HG03571 (cell line): ENCODE results near the gene CYB5R4.
A peak's percentile ranks its signal among the peaks of the same experiment; 100 is the strongest.
"Not testable (repeated sequence)": the region's sequence is repeated elsewhere in the genome, so short reads cannot be mapped to it uniquely, and the experiment has no call there.

Experiments used
- ATAC-seq: cut with Tn5 transposase; IDR thresholded peaks from one replicate; pipeline ENCODE4 v1.9.1; 2021; ENCODE audit not compliant: unreplicated experiment

CYB5R4 gene

DNA sequence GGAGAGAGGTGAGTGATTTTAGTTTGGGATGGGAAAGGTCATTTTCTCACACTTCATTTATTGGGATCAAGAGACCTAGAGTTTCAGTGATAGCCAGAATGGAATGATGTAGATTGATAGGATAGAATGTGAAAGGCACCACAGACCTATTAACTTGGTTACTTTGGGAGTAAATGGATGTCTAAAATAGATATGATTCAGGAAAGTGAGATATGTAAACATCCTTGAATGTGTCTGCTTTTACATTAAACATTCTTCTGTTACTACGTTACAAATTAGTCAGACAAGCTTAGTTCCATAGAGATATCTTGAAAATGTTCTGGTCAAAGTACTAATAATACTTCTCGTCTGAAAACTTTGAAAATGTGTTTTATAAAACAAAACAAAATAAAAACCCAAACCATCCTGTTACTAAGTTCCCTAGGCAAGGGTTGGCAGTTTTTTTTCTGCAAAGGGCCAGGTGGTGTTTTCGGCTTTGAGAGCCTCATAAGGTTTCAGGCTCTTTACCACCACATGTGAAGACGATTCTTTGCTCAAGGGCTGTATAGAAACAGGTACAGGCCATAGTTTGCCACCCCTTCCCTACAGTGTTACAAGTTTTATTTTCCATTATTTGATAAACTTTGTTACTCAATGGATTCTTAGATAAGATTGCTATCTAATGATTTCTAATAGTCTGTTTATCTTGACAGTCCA lies 3.4 kb downstream of the CYB5R4 start:
- ATAC-seq: no peak

DNA sequence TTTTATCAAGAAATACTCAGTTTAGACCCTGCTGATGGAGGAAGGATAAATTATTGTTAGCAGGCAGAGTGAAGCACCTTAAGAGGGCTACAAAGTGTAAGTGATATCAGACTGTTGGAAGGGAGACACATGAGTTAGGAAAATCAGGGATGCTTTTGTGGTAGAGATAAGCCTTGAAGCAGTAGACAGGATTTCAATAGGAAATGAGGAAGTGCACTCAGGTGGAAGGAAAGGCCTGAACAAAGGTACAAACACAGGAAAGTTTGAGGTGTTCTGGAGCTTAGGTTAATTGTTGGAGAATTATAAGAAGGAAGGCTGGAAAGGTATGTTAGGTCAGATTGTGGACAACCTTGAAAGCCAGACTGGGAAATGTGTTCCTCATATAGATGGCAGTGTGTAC lies 7.6 kb downstream of the CYB5R4 start:
- no peak for ATAC-seq

DNA sequence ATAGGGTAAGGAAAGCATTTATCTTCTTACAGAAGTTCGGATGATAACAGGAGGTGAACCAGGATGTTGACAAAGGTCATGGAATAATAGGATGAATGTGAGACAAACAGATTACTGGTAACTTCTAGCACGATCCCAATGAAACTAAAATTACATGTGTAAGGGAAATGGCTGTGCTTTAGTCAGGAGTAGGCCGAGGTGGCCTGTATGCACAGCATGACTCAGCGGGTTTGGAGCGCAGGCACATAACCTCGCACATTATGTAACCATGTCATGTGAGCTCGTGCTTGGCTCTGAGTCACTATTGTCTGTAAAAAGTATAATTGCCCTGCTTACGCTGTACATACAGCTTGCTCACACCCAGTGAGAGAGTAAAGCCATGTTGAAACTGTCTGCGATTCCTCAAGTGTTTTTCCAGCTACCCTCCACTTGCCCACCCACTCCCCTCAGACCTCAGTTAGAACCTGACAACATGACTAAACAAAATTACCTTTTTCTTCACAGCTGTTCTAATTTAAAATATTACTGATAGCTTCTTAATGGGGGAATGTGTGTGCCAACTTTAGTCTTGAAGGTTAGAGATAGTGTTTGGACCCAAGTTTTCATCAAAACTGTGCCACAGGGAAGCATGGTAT lies 8.2 kb downstream of the CYB5R4 start:
- no peak for ATAC-seq

DNA sequence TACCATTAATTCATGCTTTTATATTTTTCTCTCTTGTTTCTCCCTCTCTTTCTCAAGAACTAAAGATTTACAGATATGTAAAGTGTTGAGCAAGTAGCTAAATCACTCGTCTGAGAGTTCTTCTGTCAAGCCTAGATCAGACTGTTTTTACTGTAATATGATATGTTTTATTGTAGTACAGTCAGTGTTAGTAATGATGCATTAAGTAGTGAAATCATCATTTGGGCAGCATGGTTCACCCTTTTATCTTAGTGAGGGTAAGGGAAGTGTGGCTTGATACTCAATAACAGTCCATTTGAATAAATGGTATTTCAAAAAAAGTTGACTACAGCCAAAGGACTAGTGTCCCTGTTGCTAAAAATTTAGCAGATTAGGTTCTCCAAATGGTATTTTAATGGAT lies 9.2 kb downstream of the CYB5R4 start:
- ATAC-seq: no peak

DNA sequence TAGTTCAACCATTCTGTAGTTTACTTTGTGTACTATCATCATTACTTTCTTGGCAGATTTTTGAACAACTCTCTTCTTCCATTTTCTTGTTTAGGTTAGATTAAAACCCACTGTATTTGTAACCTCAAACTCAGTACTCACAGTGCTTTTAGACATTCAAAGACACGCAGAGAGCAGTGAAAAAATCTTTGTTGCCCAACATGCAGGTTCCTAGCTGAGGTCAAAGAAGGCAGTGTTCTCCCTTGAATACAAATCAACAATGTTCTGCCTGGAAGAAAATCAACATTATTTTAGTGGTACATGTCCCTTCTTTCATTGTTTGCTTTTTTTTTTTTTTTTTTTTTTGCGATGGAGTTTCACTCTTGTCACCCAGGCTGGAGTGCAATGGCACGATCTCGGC lies 11.2 kb downstream of the CYB5R4 start:
- no peak for ATAC-seq

DNA sequence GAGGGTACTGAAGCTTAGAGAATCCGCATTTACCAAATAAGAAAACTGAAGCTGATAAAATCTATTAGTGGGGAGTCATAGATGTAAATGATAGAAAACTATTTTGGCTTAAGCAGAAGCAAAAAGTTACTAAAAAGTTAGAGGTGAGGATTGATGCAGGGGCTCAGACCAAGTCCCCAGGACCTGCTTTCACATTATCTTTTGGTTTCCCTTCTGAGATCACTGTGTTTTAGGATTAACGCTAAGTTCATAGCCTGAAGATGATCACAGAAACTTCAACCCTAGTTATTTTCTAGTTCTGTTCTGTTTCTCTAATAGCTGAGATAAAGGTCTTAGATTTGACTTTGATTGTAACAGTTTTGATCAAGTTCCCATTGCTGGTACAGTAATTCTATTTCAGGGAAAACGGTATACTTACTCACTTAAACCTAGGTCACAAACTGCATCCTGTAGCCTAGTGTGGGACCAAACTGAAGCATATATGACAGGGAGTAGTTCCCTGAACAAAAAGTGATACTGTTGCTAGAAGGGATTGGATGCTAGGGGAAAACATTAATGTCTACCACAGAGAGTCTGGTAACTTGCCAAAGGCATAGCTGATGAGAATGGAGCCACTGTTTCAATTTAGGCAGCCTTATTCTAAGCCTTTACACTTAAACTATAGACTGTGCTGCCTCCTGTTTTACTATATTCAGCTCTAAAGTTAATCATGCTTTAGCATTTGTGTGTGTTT lies 13.1 kb downstream of the CYB5R4 start:
- ATAC-seq: no peak

DNA sequence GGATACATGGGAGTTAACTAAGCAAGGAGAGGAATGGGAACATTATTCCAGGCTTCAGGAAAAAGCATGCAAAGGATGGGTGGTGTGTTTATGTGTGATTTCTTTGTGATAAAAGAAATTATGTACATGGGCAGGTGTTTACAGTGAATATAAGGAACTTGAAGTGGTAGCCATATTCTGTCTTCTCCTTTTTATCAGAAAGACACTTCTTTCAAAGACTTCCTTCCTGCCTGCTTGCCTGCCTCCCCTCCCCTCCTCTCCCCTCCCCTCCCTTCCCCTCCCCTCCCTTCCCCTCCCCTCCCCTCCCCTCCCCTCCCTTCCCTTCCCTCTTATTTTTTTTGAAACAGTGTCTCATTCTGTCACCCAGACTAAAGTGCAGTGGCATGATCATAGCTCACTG lies 14.4 kb downstream of the CYB5R4 start:
- no peak for ATAC-seq

DNA sequence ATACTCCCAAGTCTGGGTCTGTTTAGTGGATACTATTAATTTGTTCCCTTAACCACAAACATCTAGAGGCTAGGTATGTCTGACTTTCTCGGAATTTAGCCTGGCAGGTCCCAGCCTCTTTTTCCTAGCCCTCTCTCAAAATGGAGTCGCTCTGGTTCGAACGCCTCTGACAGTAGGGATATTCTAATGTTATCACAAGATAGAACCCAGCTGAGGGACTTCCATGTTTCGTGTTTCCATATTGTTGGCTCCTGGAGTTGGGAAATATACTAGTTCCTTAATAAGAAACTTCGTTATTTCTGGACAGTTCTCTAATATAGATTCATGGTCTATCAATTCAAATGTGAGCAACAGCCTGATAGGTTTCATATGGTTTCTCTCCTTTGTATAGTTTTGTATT lies 16.4 kb downstream of the CYB5R4 start:
- no peak for ATAC-seq

DNA sequence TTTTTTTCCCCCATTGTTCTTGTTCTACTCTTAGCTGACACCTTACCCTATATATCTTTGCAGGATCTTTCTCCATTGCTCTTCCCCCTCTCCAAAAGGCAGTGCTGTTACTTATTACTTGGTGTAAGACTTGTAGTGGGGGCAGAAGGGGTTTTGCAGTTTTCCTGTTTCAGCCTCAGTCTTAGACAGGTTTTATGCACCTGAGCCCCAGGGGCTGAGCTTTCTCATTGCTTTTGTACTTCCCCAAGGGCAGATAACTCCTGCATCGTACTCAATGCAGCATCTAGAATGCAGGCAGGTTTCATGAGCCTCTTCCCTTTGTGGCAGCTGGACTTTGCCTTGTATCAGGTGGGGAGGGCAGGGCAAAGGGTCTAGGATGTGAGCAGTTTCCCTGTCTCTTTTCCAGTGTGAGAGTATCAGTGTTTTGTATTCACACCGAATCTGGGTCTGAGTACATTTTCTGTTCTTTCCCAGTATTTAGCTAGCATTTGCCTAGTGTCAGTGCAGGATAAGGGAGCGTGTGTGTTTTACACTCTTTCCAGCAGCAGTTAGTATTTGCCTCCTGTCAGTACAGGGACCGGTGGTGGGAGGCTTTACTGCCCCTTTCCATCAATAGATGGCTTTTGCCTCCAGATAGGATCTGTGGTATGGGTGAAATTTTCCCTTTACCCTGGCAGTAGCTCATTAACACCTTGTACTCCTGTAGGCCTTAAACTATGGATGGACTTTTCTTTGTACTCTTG lies 19.6 kb downstream of the CYB5R4 start:
- no peak for ATAC-seq

DNA sequence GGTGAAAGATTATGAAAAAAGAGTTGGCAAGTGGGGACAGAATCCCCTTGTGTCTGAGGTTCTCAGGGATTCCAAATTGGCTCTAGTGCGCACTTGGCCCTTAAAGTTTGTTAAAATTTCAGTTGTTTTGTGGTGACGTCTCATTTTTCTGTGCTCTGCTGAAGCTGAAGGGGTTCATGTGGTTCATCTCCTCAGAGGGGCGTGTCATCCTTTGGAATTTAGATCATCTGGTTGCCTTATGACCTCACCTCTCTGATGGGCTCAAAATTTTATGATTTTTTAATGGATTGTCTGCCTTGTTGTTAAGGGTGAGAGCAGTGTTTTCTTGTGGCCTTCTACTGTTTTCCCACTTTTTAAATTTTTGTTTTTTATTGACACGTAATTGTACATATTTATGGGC lies 20.3 kb downstream of the CYB5R4 start:
- ATAC-seq: no peak

DNA sequence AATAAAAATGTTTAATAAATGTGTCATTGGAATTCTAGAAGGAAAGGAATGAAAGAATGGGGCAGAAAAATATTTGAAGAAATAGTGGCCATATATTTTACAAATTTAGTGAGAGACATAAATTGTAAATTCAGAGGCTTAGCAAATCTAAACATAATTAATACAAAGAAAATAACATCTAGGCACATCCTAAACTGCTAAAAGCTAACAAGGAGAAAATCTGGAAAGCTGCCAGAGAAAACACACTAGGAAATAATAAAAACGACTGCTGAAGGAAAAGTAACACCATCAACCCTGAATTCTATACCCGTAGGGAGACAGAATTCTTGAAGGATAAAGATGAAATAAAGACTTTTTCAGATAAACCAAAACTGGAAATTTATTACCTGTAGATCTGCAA lies 23.8 kb downstream of the CYB5R4 start:
- no peak for ATAC-seq

DNA sequence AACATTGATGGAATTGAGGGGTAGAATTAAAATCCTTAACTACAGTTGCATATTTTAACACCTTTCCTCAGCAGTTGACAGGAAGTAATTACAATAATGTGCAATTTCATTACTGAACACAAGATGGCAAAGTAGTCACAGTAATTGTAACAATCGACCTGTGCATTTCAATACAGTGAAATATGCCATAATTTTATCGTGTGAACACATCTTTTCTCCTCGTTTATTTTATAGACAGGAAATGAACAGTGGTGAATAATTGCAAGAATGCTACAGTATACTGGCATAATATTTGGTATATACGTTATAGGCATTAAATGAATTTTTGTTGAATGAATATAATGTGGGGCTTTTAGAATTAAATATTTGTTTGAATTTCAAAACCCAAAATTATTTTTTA lies 25.0 kb downstream of the CYB5R4 start:
- ATAC-seq: peak; percentile 77

DNA sequence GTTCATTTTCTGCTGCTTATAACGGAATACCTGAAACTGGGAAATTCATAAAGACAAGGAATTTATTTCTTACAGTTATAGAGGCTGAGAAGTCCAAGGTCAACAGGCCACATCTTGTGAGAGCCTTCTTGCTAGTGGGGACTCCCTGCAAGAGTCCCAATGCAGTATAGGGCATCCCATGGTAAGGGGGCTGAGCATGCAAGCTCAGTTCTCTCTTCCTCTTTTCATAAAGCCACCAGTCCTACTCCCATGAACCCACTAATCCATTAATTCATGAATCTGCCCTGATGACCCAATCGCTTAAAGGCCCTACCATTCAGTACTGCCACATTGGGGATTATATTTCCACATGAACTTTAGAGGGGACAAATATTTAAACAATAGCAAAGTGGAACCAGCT lies 26.5 kb downstream of the CYB5R4 start:
- ATAC-seq: no peak

DNA sequence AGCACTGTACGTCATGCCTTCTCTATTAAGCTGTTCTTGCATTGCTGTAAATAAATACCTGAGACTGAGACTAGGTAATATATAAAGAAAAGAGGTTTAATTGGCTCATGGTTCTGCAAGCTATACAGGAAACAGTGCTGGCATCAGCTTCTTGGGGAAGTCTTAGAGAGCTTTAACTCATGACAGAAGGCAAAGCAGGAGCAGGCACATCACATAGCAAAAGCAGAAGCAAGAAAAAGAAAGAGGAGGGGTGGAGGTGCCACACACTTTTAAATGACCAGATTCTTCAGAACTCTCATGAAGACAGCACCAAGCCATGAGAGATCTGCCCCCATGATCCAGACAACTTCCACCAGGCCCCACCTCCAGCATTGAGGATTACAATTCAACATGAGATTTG lies 30.1 kb downstream of the CYB5R4 start:
- no peak for ATAC-seq

DNA sequence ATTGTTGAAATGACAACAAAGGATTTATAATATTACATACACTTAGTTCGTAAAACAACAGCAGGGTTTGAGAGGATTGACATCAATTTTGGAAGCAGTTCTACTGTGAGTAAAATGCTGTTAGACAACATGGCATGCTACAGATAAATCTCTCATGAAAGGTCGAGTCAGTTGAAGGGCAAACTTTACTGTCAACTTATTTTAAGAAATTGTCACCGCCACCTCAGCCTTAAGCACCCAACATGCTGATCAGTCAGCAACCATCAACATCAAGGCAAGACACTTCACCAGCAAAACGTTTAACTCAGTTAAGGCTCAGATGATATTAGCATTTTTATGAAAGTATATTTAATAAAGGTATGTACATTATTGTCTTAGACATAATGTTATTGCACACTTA lies 31.0 kb downstream of the CYB5R4 start:
- no peak for ATAC-seq

DNA sequence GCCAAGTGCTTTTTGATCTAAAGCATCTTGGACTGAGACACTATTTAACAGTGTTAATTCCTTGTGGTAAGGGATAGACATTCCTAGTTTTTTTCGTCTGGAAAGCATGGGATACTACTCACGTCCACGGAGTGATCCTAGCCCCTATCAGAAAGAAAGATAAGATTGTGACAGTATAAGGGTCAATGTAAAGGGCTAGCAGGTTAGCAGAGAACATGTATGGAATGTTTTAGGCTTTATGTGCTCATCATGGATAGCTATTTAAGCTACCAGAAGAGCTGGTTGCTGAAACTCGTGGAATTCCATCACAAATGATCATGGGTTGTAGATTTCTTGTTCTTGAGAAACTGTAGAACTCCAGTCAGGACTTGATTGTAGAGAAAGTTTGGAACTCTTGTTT lies 32.1 kb downstream of the CYB5R4 start:
- ATAC-seq: no peak

DNA sequence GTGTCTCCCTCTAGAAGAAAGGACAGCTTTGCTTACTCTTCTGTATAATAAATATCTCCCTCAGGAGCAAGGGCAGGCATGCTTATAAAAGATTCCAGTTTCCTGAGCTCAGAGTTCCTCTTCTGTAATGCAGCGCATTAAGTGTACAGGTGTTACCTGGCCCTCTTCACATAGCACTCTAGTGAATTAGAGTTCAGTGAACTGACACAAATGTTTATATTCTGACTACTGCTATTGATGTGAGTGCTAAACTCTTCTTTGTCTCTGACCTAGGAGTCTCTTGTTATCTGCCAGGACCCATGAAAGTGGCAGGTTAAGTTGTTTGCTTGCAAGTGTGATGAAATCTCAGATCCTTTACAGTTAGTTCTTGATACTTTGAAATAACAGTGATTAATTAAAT lies 33.5 kb downstream of the CYB5R4 start:
- ATAC-seq: no peak

DNA sequence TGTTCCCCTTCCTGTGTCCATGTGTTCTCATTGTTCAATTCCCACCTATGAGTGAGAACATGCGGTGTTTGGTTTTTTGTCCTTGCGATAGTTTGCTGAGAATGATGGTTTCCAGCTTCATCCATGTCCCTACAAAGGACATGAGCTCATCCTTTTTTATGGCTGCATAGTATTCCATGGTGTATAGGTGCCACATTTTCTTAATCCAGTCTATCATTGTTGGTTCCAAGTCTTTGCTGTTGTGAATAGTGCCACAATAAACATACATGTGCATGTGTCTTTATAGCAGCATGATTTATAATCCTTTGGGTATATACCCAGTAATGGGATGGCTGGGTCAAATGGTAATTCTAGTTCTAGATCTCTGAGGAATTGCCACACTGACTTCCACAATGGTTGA lies 37.6 kb downstream of the CYB5R4 start:
- not testable (repeated sequence) for ATAC-seq

DNA sequence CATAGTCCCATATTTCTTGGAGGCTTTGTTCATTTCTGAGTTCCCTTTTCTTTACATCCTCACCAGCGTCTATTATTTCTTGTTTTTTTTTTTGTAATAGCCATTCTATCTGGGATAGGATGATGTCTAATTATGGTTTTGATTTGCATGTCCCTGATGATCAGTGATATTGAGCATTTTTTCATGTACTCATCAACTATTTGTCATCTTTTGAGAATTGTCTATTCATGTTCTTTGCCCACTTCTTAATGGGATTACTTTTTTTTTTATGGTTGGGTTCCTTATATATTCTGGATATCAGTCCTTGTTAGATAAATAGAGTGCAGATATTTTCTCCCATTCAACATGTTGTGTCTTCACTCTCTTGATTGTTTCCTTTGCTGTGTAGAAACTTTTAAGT lies 42.1 kb downstream of the CYB5R4 start:
- no peak for ATAC-seq

DNA sequence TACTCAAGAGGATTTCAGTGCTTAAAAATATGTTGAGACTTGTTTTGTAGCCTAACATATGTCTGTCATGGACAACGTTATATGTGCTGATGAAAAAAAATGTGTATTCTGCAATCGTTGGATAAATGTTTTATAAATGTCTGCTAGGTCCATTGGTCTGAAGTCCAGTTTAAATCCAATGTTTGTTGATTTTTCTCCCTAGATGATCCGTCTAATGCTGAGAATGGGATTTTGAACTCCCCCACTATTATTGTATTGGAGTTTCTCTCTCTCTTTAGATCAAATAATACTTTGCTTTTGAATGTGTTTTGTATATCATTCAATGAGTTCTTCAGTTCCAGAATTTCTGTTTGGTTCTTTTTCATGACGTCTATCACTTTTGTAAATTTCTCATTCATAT lies 44.9 kb downstream of the CYB5R4 start:
- ATAC-seq: no peak

DNA sequence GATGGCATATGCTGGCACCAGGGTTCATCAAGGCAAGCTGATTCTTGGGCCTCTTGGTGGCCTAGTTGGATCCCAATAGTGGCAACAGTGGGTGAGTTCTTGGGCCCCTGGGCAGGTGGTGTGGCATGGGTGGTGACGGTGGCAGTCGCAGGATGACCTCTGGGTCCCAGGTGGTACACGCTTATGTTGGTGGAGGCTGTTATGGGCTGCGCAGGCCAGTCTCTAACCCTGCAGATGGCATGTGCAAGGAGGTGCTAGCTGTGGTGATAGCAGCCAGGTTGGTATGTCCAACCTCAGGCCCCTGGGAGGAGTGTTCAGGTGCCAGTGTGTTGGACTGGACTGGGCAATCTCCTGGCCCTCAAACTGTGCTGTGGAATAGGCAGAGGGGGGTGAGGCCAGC lies 46.2 kb downstream of the CYB5R4 start:
- no peak for ATAC-seq
